GM18498 (cell line): Measurements from ENCODE around the gene STK36.
A peak's percentile ranks its signal among the peaks of the same experiment; 100 is the strongest.
"Not testable (repeated sequence)": the region's sequence is repeated elsewhere in the genome, so short reads cannot be mapped to it uniquely, and the experiment has no call there.

Experiments used
- ATAC-seq: cut with Tn5 transposase; IDR thresholded peaks from one replicate; pipeline ENCODE4 v1.9.1; 2021; ENCODE audit warnings: mild to moderate bottlenecking, moderate library complexity; ENCODE audit not compliant: unreplicated experiment

The STK36 gene

GRCh38 chr2:218659258-218659987 is 12.5 kb upstream of the STK36 start, which contains the start of the genes BCS1L and ZNF142:
TSS of gene BCS1L (plus strand) at chr2:218659683. CDS start at chr2:218660988, 1,305 bp downstream.
TSS of gene ZNF142 (minus strand) at chr2:218659623. CDS start at chr2:218656429, 3,194 bp downstream.
- peak; percentile 92 for ATAC-seq

DNA sequence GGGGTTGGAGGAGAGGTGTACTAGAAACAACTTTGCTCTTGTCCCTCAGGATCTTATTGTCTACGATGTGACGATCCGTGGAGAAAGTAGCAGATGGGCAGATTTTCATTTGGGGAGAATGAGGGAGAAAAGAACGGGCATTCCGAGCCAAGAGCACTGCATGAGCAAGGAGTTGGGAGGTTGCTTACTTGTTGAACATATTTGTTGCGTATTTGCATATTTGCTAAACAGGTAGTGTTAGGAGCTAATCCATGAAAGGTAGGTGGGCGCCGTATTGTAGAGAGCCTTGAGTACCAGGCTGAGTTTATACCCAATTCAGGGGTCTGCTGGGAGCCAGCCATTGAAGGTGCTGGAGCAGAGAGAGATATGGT is 11.9 kb upstream of the STK36 start:
- ATAC-seq, result no peak

GRCh38 chr2:218662377-218662776 is 9.5 kb upstream of the STK36 start:
- no peak for ATAC-seq

DNA sequence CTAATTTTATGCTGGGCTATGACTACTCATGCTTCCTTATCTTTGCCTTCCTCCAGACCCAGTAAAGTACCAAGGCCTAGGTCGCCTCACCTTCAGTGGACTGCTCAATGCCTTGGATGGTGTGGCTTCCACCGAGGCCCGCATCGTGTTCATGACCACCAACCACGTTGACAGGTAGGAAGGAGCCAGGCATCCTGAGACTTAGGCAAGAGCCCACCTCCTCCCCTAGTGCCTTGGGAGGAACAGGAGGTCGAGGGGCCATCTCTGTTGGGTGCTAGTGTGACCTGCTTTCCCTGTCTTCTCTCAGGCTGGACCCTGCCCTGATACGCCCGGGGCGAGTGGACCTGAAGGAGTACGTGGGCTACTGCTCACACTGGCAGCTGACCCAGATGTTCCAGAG is 9.1 kb upstream of the STK36 start:
- ATAC-seq, result no peak

DNA sequence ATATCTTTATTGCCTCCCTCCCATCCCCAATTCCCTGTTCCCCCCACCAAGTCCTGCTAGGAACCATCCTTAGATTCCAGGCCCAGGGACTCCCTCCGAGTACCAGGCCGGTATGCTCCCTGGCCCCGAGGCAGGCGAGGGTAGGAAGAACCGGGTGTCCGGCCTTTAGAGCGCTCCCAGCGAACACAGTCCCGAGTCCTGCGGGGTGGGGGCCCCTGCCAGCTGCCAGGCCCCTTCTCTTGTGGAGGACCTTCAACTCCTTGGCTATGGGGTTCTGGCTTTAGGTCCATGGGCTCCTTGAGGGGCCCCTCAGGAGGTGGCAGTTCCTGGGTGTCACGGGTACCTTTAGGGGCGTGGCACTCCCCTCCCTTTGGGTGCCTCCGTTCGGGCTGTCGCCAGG is 8.0 kb upstream of the STK36 start:
- no peak for ATAC-seq

- ATAC-seq, result no peak
Measured at GRCh38 chr2:218664653-218665052, 7.2 kb upstream of the STK36 start.

DNA sequence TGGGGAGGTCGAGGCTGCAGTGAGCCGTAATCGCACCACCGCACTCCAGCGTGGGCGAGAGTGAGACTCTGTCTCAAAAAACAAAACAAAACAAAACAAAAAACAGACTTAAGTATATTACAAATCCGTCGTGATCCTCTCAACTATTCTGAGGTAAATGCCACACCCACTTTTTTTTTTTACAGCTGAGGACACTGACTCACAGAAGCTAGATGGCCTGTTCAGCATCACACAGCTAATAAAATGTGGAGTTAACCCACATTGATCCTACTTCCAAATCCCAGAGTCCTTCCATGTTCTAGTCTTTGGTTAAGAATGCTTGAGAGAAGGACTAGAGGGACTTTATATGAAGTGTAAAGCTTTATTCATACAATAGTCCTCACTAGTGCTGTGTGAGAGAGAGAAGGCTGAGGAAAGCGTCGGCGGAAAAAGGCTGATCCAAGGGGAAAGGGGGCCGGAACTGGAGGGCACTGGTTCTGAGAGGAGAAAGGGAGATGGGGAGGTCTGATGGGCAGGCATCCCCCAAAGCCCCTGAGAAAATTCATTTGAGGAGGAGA is 711 bp upstream of the STK36 start:
- ATAC-seq, result no peak

- no peak for ATAC-seq
Measured at GRCh38 chr2:218679119-218679518, 7.2 kb downstream of the STK36 start.

DNA sequence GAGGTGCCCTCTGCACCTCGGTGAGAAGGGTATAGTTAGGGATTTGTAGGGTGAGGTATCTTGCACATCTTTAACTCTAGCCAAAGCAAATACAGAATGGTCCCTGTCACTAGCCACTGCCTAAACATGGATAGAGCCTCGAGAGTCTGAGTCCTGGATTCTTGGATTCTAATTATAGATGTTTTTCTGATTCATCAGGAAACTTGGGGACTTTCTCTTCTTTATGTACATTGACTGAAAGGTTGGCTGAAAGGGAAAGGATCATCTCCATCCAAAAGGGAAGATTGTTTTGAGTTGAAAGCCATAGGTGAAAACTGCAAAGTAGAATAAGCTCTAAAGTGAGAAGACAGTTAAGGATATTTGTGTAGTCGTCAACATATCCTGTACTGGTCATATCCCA is 8.2 kb downstream of the STK36 start:
- no peak for ATAC-seq

- ATAC-seq, result not testable (repeated sequence)
Measured at GRCh38 chr2:218687400-218688060, 15.6 kb downstream of the STK36 start.

- ATAC-seq, result no peak
Measured at GRCh38 chr2:218691234-218691633, 19.3 kb downstream of the STK36 start.

GRCh38 chr2:218694405-218695145 is 22.7 kb downstream of the STK36 start:
- ATAC-seq, result no peak

- ATAC-seq, result no peak
Measured at GRCh38 chr2:218698885-218699284, 27.0 kb downstream of the STK36 start.

- ATAC-seq, result no peak
Measured at GRCh38 chr2:218701806-218702205, 29.9 kb downstream of the STK36 start.

DNA sequence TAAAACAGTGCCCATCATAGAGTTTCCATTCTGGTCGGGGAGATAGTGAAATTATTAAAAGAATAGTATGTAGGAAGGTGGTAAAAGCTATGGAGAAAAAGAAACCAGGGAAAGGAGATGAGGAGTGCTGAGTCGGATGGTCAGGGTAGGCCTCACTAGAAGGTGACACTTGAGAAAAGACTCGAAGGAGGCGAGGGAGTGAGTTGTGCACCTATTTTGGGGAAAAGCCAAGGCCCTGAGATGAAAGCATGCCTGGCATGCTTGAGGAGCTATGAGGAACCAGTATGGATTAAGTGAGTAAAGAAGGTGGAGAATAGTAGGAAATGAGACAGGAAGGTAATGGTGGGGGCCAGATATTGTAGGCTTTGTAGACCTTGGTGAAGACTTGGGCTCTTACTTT is 31.5 kb downstream of the STK36 start:
- no peak for ATAC-seq

DNA sequence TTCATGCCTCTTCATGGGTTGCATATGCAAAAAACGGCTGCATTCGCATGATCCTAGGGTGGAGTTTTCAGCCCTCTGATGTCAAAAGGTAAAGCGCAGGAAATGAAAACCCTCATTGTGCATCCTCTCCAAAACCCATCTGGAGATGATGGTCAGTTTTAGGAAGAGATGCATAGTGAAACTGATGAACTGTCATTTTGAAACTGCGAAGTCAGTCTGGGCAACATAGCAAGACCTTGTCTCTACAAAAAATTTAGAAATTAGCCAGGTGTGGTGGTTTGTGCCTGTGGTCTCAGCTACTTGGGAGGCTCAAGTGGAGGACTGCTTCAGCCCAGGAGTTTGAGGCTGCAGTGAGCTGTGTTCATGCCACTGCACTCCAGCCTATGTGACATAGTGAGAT is 36.2 kb downstream of the STK36 start:
- ATAC-seq, result peak; percentile 30

DNA sequence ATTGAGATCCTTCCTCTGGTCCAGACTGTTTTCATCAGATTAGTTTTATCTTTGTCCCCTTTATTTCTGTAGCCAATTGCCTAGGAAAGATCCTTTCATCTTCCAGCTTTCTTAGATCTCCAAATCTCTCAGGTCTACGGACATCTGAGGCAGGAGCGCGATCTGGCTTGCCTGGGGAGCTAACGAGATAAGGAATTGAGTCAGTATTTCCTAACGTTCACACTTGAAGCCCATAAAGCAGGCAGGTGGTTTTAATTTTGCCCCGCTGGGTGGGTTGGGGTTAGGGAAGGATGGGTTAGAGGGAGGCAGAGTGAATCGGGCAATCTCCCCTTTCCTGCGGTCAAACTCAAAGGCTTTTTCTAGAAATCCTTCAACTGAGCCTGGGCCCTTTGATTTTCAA is 38.0 kb downstream of the STK36 start:
- ATAC-seq, result no peak

DNA sequence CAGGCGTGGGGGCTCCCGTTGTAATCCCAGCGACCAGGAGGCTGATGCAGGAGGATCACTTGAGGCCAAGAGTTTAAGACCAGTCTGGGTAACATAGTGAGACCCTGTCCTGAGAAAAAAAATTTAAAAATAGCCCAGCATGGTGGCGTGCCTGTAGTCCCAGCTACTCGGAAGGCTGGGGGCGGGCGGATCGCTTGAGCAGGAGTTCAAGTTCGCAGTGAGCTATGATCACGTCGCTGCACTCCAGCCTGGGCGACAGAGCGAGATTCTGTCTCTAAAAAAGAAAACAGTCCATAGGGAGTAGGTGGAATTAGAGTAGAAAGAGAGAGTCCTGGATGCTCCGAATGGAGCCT is 38.4 kb downstream of the STK36 start:
- ATAC-seq, result no peak

GRCh38 chr2:218710687-218711549 is 39.0 kb downstream of the STK36 start, which contains the start of gene TTLL4:
TSS of gene TTLL4 (plus strand) at chr2:218710835. CDS start at chr2:218737677, 26,842 bp downstream.
- ATAC-seq, result peak; percentile 92

DNA sequence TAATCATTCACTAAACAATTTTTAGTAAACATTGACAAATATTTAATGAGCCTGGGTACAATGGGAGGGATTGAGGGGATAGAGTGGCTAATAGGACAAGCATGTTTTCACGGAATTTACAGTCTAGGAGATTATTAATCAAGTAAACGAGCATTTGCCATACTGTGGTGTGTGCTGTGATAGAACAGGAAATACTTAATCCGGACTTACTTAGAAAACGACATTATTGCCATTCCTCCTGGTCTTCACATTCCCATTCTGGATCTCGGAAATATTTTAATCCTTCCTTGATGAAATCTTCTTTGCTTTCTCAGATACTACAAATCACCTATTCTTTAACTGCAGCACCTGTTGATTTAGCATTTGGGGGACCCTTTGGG is 39.7 kb downstream of the STK36 start:
- ATAC-seq, result no peak

GRCh38 chr2:218713922-218714321 is 42.0 kb downstream of the STK36 start:
- ATAC-seq, result no peak
